Measurements from ENCODE around the gene LCP1. TPM values are rescaled to one million over a fixed set of nuclear protein-coding genes. Genes with fewer than 3 reads are reported as not detected.

LCP1 gene
- polyA plus RNA-seq, 1 donor: 14.2 TPM

GRCh38 chr13:46158222-46158621, 23.8 kb downstream of the LCP1 start:
- DNase-seq: no peak

GRCh38 chr13:46154136-46154801, 27.7 kb downstream of the LCP1 start:
- DNase-seq: no peak

GRCh38 chr13:46152627-46153328, 29.2 kb downstream of the LCP1 start:
- DNase-seq: no peak

GRCh38 chr13:46150134-46150693, 31.8 kb downstream of the LCP1 start:
- DNase-seq: no peak

- DNase-seq: no peak
Measured at GRCh38 chr13:46149272-46150133, 32.5 kb downstream of the LCP1 start.

- DNase-seq: no peak
Measured at GRCh38 chr13:46146898-46147297, 35.1 kb downstream of the LCP1 start.

GRCh38 chr13:46145950-46146349, 36.0 kb downstream of the LCP1 start:
- DNase-seq: no peak

- DNase-seq: no peak
Measured at GRCh38 chr13:46145135-46145534, 36.8 kb downstream of the LCP1 start.

GRCh38 chr13:46143184-46143701, 38.7 kb downstream of the LCP1 start:
- DNase-seq: no peak

- DNase-seq: no peak
Measured at GRCh38 chr13:46142776-46143175, 39.2 kb downstream of the LCP1 start.

- DNase-seq: no peak
Measured at GRCh38 chr13:46140044-46140443, 41.9 kb downstream of the LCP1 start.

GRCh38 chr13:46137627-46138317, 44.2 kb downstream of the LCP1 start:
- no peak for DNase-seq

GRCh38 chr13:46136688-46137087, 45.3 kb downstream of the LCP1 start:
- no peak for DNase-seq

- DNase-seq: no peak
Measured at GRCh38 chr13:46134961-46135522, 46.9 kb downstream of the LCP1 start.

- no peak for DNase-seq
Measured at GRCh38 chr13:46134494-46134893, 47.5 kb downstream of the LCP1 start.

- DNase-seq: no peak
Measured at GRCh38 chr13:46132109-46132508, 49.9 kb downstream of the LCP1 start.

- DNase-seq: no peak
Measured at GRCh38 chr13:46131705-46132104, 50.3 kb downstream of the LCP1 start.

GRCh38 chr13:46129955-46130618, 51.9 kb downstream of the LCP1 start:
- DNase-seq: no peak

- DNase-seq: no peak
Measured at GRCh38 chr13:46129124-46129523, 52.9 kb downstream of the LCP1 start.

- DNase-seq: no peak
Measured at GRCh38 chr13:46127358-46128023, 54.5 kb downstream of the LCP1 start.
